T-helper 2 cell treated with Interferon-gamma antibody and Interleukin-4, amounts not matched to agents 5 μg/mL and 100 μg/mL, for 36 hours (primary cell): ENCODE results near the gene WNT3A.

Experiments used
- DNase-seq: peaks from one replicate; pipeline ENCODE4 v3.0.0; 2021; ENCODE audit warnings: low spot score
- H3K27ac Mint-ChIP-seq: one replicate; pipeline ENCODE4 v1.8.0; 2021; ENCODE audit warnings: mild to moderate bottlenecking, mixed read lengths
- H3K27me3 Mint-ChIP-seq: one replicate; pipeline ENCODE4 v1.8.0; 2021; ENCODE audit warnings: low read depth, mixed read lengths
- H3K36me3 Mint-ChIP-seq: one replicate; pipeline ENCODE4 v1.8.0; 2021; ENCODE audit warnings: low read depth, mixed read lengths
- H3K4me1 Mint-ChIP-seq: one replicate; pipeline ENCODE4 v1.8.0; 2021; ENCODE audit warnings: low read depth, mixed read lengths
- H3K4me3 Mint-ChIP-seq: one replicate; pipeline ENCODE4 v1.8.0; 2022; ENCODE audit warnings: mild to moderate bottlenecking, moderate library complexity, mixed read lengths
- H3K9me3 Mint-ChIP-seq: one replicate; pipeline ENCODE4 v1.8.0; 2021; ENCODE audit warnings: mixed read lengths

The WNT3A gene

GRCh38 chr1:228004856-228005462 lies 1.8 kb upstream of the WNT3A start:
- H3K36me3 Mint-ChIP-seq, result no peaks in the 10 kb centered on the region
- peaks cover 3% of the 10 kb centered on the region for H3K4me1 Mint-ChIP-seq
- no peaks in the 10 kb centered on the region for H3K9me3 Mint-ChIP-seq
- H3K27ac Mint-ChIP-seq, result no peak overlapping the region
- DNase-seq, result peak; percentile 0
- peaks cover 55% of the 10 kb centered on the region for H3K27me3 Mint-ChIP-seq
- H3K4me3 Mint-ChIP-seq, result no peak overlapping the region

- H3K36me3 Mint-ChIP-seq, result no peaks in the 10 kb centered on the region
- H3K27ac Mint-ChIP-seq, result no peak overlapping the region
- DNase-seq, result peak; percentile 2
- peaks cover 56% of the 10 kb centered on the region for H3K27me3 Mint-ChIP-seq
- no peak overlapping the region for H3K4me3 Mint-ChIP-seq
- H3K9me3 Mint-ChIP-seq, result no peaks in the 10 kb centered on the region
- peaks cover 3% of the 10 kb centered on the region for H3K4me1 Mint-ChIP-seq
Measured at GRCh38 chr1:228005511-228006033, 1.2 kb upstream of the WNT3A start.

GRCh38 chr1:228006034-228006785 lies 588 bp upstream of the WNT3A start:
- H3K36me3 Mint-ChIP-seq, result no peaks in the 10 kb centered on the region
- H3K9me3 Mint-ChIP-seq, result no peaks in the 10 kb centered on the region
- H3K4me1 Mint-ChIP-seq, result peaks cover 3% of the 10 kb centered on the region
- no peak overlapping the region for H3K4me3 Mint-ChIP-seq
- peak; percentile 1 for DNase-seq
- peaks cover 60% of the 10 kb centered on the region for H3K27me3 Mint-ChIP-seq
- no peak overlapping the region for H3K27ac Mint-ChIP-seq

- no peak overlapping the region for H3K4me3 Mint-ChIP-seq
- no peaks in the 10 kb centered on the region for H3K36me3 Mint-ChIP-seq
- H3K9me3 Mint-ChIP-seq, result no peaks in the 10 kb centered on the region
- no peak overlapping the region for H3K27ac Mint-ChIP-seq
- DNase-seq, result no peak
- H3K27me3 Mint-ChIP-seq, result peaks cover 62% of the 10 kb centered on the region
- H3K4me1 Mint-ChIP-seq, result peaks cover 3% of the 10 kb centered on the region
Measured at GRCh38 chr1:228007049-228007800, 427 bp downstream of the WNT3A start.

DNA sequence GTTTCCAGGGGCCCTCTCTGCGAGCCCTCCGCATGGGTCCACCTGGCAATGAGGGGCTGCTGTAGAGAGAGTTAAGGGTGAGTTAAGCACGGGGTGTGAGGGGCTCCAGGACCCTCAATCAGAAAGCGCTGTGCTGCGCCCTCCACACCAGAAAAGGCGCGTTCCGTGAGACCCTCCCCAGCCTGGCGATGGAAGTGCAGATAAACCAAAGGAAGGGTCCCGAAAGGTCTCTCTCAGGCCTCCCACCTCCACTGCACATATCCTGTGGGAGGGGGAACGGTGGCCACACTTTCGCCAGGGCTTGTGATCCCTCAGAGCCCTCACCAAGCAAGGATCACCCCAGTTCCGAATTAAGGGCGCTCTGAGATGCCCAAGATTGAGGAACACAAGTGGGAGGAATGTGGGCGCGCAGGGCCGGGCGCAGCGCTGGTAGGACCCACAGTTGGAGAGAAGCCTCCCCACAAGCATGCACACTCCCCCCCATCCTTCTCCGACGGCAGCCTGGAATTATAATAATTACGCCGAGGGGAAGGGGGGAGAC lies 1.1 kb downstream of the WNT3A start:
- H3K9me3 Mint-ChIP-seq, result no peaks in the 10 kb centered on the region
- peaks cover 62% of the 10 kb centered on the region for H3K27me3 Mint-ChIP-seq
- no peaks in the 10 kb centered on the region for H3K36me3 Mint-ChIP-seq
- no peak overlapping the region for H3K27ac Mint-ChIP-seq
- peaks cover 3% of the 10 kb centered on the region for H3K4me1 Mint-ChIP-seq
- no peak overlapping the region for H3K4me3 Mint-ChIP-seq
- DNase-seq, result no peak

DNA sequence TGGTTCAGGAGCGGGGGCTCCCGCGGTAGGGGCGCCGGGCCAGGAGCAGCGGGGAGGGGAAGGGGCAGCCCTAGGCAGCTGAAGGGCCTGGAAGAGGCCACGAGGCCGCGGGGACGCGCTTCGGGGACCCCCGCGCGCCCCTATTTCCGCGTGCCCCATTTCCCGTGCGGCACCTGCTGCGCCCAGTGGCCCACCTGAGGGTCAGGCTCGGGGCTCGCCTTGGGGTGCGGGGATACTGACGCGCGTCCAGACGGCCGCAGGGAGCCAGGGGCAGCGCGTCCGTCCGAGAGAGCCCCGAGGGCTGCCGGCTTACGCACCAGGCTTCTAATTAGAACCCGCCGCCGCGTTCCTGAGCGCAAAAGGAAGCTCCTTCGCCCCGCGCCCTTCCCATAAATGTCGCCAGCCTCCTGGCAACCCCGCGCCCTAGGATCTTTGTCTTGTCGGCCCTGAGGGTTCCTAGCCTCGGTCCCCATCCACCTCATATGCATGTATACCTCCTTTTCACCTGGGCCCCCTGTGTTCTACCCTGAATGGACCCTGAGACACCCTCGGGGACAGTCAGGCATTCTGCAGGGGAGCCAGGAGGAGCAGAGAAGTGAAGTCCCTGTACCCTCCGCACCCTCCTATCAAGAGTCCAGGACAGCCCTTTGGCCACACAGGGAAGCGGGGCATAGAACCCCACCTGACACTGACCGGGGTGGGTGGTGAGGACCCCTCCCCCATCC lies 1.8 kb downstream of the WNT3A start:
- Mint-ChIP-seq H3K27ac (no peak overlapping the region), H3K4me1 (peaks cover 3% of the 10 kb centered on the region), H3K9me3 (no peaks in the 10 kb centered on the region), H3K36me3 (no peaks in the 10 kb centered on the region), H3K4me3 (no peak overlapping the region), H3K27me3 (peaks cover 59% of the 10 kb centered on the region)
- DNase-seq, result no peak

GRCh38 chr1:228009116-228009827 lies 2.5 kb downstream of the WNT3A start:
- Mint-ChIP-seq H3K9me3 (no peaks in the 10 kb centered on the region), H3K27ac (no peak overlapping the region), H3K4me3 (peak overlapping the region; percentile 21)

GRCh38 chr1:228009828-228010775 lies 3.3 kb downstream of the WNT3A start:
- H3K4me3 Mint-ChIP-seq, result peak overlapping the region; percentile 12
- peaks cover 3% of the 10 kb centered on the region for H3K4me1 Mint-ChIP-seq
- H3K9me3 Mint-ChIP-seq, result no peaks in the 10 kb centered on the region
- no peaks in the 10 kb centered on the region for H3K36me3 Mint-ChIP-seq
- H3K27ac Mint-ChIP-seq, result no peak overlapping the region
- H3K27me3 Mint-ChIP-seq, result peaks cover 44% of the 10 kb centered on the region
- no peak for DNase-seq

More at GRCh38 chr1:228009116-228009827, 2.5 kb downstream of the WNT3A start:
- Mint-ChIP-seq H3K4me1 (peaks cover 3% of the 10 kb centered on the region), H3K27me3 (peaks cover 51% of the 10 kb centered on the region), H3K36me3 (no peaks in the 10 kb centered on the region)
- DNase-seq, result no peak

- Mint-ChIP-seq H3K9me3 (no peaks in the 10 kb centered on the region), H3K4me3 (no peak overlapping the region), H3K4me1 (peaks cover 3% of the 10 kb centered on the region), H3K27ac (no peak overlapping the region), H3K36me3 (no peaks in the 10 kb centered on the region), H3K27me3 (peaks cover 36% of the 10 kb centered on the region)
- DNase-seq, result no peak
Measured at GRCh38 chr1:228010921-228011320, 4.1 kb downstream of the WNT3A start.

DNA sequence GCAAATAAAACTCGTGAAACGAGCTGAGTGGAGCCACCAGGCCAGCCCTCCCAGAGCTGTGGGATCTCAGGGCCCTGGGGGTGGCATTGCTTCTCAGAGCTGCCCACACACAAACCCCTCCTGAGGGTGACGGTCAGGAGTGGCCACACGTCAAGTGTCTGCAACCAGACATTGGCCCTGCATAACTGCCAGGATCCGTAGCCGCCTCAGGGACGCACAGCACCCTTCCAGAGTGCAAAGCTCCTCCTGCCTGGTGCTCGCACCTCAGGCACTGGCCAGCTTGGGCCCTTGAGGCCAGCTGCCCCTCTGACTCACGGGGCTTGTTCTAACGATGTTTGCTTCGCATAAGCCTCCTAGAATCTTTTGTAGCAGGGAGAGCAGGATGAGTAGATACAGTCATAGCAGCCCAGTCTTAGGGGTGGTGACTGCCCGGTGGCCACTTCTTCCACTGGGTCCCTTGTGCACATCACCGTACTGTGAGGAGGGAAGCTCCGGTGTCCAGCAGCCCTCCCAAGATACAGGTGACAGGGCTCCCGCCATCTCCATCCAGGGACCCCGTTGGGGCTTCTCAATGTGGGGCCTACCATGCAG lies 5.0 kb downstream of the WNT3A start:
- Mint-ChIP-seq H3K4me1 (peaks cover 3% of the 10 kb centered on the region), H3K27me3 (peaks cover 31% of the 10 kb centered on the region), H3K9me3 (no peaks in the 10 kb centered on the region), H3K4me3 (no peak overlapping the region), H3K36me3 (no peaks in the 10 kb centered on the region), H3K27ac (no peak overlapping the region)
- DNase-seq, result no peak

DNA sequence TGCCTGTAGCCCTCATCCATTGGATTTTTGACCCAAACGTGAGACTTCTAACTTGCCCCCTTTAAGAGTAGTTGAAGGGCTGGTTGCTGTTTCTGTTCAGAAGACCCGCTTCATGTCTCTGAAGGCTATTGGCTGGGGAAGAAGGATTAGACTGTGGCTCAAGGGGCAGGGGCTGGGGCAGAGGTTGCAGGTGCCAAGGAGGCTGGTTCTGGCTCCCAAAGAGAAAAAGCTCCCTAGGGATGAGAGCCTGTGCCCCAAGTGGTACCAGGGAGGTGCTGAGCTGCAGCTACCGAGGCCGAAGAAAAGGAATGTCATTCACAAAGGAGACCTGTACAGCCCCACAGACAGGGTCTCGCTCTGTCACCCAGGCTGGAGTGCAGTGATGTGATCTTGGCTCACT lies 5.8 kb downstream of the WNT3A start:
- no peaks in the 10 kb centered on the region for H3K36me3 Mint-ChIP-seq
- no peaks in the 10 kb centered on the region for H3K9me3 Mint-ChIP-seq

More for the DNA sequence above, 5.8 kb downstream of the WNT3A start:
- Mint-ChIP-seq H3K4me3 (no peak overlapping the region), H3K27ac (no peak overlapping the region), H3K27me3 (peaks cover 27% of the 10 kb centered on the region), H3K4me1 (peaks cover 3% of the 10 kb centered on the region)
- no peak for DNase-seq
